ENCODE measurements around the gene TULP4.

DNA sequence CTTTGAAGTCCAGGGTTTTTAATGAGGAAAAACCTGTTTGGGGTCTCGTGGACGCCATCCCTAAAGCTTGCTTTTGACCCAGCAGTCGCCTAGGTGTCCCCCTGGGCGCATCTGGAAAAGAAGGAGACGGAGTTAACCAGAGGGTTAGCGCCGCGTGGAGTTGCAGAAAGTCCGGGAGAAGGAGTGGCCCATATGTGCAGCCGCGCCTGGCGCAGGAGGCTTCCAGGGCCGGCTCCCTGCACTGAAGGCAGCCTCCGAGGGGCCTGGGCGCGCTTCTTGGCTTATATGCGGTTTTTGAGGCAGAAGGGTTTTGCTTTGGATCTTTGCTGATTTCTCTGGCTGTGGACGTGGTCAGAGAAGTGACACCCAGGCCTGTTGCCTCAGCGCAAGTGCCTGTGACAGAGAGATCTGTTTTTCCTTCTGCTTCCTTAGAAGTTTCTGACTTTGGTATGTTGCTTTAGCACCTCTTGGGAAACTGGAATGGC lies 248.6 kb downstream of the TULP4 start:
- TF ChIP-seq POLR2AphosphoS5 (IDR thresholded peaks at IDR 0.05) = no peak
- TF ChIP-seq, protein P1, sequence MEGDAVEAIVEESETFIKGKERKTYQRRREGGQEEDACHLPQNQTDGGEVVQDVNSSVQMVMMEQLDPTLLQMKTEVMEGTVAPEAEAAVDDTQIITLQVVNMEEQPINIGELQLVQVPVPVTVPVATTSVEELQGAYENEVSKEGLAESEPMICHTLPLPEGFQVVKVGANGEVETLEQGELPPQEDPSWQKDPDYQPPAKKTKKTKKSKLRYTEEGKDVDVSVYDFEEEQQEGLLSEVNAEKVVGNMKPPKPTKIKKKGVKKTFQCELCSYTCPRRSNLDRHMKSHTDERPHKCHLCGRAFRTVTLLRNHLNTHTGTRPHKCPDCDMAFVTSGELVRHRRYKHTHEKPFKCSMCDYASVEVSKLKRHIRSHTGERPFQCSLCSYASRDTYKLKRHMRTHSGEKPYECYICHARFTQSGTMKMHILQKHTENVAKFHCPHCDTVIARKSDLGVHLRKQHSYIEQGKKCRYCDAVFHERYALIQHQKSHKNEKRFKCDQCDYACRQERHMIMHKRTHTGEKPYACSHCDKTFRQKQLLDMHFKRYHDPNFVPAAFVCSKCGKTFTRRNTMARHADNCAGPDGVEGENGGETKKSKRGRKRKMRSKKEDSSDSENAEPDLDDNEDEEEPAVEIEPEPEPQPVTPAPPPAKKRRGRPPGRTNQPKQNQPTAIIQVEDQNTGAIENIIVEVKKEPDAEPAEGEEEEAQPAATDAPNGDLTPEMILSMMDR (IDR thresholded peaks at IDR 0.05) = no peak

Measured in sigmoid colon (tissue), 4 donors.